Transverse colon (tissue), 4 donors: ENCODE measurements around the gene NHLRC4. TPM values are rescaled to one million over a fixed set of nuclear protein-coding genes. Genes with fewer than 3 reads are reported as not detected.
"Not testable (repeated sequence)": the region's sequence is repeated elsewhere in the genome, so short reads cannot be mapped to it uniquely, and the experiment has no call there.

Experiments used
- DNase-seq: peaks from one replicate; pipeline ENCODE4 v3.0.0-alpha.2; 2019
- H3K27ac ChIP-seq, 4 donors: fragments of 200-600 bp; sonication (generic); 2 replicates each; pipeline ENCODE4 v1.5.1; 2016 to 2018; ENCODE audit warnings: inconsistent platforms in 4 of 4
- H3K27me3 ChIP-seq: fragments of 200-600 bp; sonication (generic); 2 replicates; pipeline ENCODE4 v1.5.1; 2017; ENCODE audit warnings: inconsistent platforms
- H3K36me3 ChIP-seq, 4 donors: fragments of 200-600 bp; sonication (generic); 2 replicates each; pipeline ENCODE4 v1.5.1; 2017 to 2019; ENCODE audit warnings: inconsistent platforms in 4 of 4
- H3K4me1 ChIP-seq, 4 donors: fragments of 200-600 bp; sonication (generic); 2 replicates each; pipeline ENCODE4 v1.5.1; 2017 to 2020; ENCODE audit warnings: inconsistent platforms in 4 of 4
- H3K4me3 ChIP-seq, 4 donors: fragments of 200-600 bp; sonication (generic); 1 replicate in 1 of 4; 2 replicates in 3 of 4; pipeline versions ENCODE4 v1.5.1 to v1.6.1; 2017 to 2019; ENCODE audit warnings: inconsistent platforms in 4 of 4
- H3K9me3 ChIP-seq, 2 donors: fragments of 200-600 bp; sonication (generic); 2 replicates each; pipeline ENCODE4 v1.5.1; 2017 to 2019; ENCODE audit warnings: inconsistent platforms in 2 of 2
- CTCF ChIP-seq, 5 experiments: fragments of 200-600 bp in 3 of 5; fragments of 450-650 bp in 2 of 5; sonication (generic) in 3 of 5; IDR thresholded peaks; 1 replicate in 2 of 5; 2 replicates in 3 of 5; pipeline ENCODE4 v1.5.1; 2016 to 2017; ENCODE audit warnings: antibody characterized with exemption in 5 of 5, inconsistent platforms in 3 of 5, mild to moderate bottlenecking in 2 of 5, moderate library complexity in 1 of 5
- EP300 ChIP-seq: sonication (generic); formaldehyde crosslinking; IDR thresholded peaks from one replicate; pipeline ENCODE4 v1.6.1; 2017; ENCODE audit warnings: antibody characterized with exemption, low read depth
- POLR2A ChIP-seq: fragments of 450-650 bp; IDR thresholded peaks from one replicate; pipeline ENCODE4 v1.6.1; 2016; ENCODE audit warnings: antibody characterized with exemption, mild to moderate bottlenecking, moderate library complexity
- POLR2AphosphoS5 ChIP-seq, 3 donors: sonication (generic); formaldehyde crosslinking; IDR thresholded peaks; one replicate each; pipeline ENCODE4 v1.6.1; 2016; ENCODE audit warnings: antibody characterized with exemption in 3 of 3
- WGBS, 2 donors: methylation state at CpG; one replicate each; pipeline ENCODE4 v1.1.5; 2018; ENCODE audit warnings: low coverage in 1 of 2; 5-methylcytosine and 5-hydroxymethylcytosine counted together
- in situ Hi-C, 4 donors: fragments of 200-750 bp; cut with MboI; loops; one replicate each; pipeline versions ENCODE4 v1.15.0 to v1.15.1; 2017; ENCODE audit warnings: low sequenced_read_pairs in 3 of 4, low pct_ligation_motif_present in 1 of 4, low pct_unique_long_range_greater_than_20kb in 1 of 4
- intact Hi-C: fragments of 100-400 bp; cut with DNase I; formaldehyde crosslinking; loops from one replicate; pipeline ENCODE4 v1.15.1; 2023; ENCODE audit warnings: low total_unique reads
- total RNA-seq, 4 donors: library from RNA; depleted of rRNA; stranded (reverse); fragments of >200 nt; gene quantifications; one replicate each; pipeline ENCODE4 v1.1.0, GENCODE V29; 2016

Gene NHLRC4
- total RNA-seq, 4 donors from 2014 or later, result 0.55 to 0.75 (median 0.64) TPM; not detected in 1

GRCh38 chr16:595094-595528 lies 28.3 kb downstream of the NHLRC4 start:
- DNase-seq, result no peak
- Histone ChIP-seq H3K9me3 (no peaks in the 10 kb centered on the region), H3K4me3 (no peak overlapping the region), H3K36me3 (no peaks in the 10 kb centered on the region), H3K27ac (peak overlapping the region in 2 of 4 donors; percentile 92 to 93), H3K27me3 (no peaks in the 10 kb centered on the region), H3K4me1 (peaks cover 19 to 48% (median 41%) of the 10 kb centered on the region in 4 donors)
- in situ Hi-C loops, result no loop called here
- intact Hi-C loops, result loop anchor here (2.0 kb wide), 1 partner anchor 36 kb away; the partner anchor contains the start of gene WFIKKN1
- WGBS, 2 donors, result 88% methylated on average over 18 of the region's 18 CpGs; no CpG with 5 or more reads in 1 of the 2 donors
- TF ChIP-seq CTCF (IDR thresholded peaks at IDR 0.05), result no peak
- no peak for TF ChIP-seq POLR2AphosphoS5 (IDR thresholded peaks at IDR 0.05)

- no peak for DNase-seq
- Histone ChIP-seq H3K9me3 (no peaks in the 10 kb centered on the region), H3K4me3 (no peak overlapping the region), H3K27ac (no peak overlapping the region), H3K36me3 (no peaks in the 10 kb centered on the region), H3K4me1 (peaks cover 15 to 41% (median 36%) of the 10 kb centered on the region in 4 donors), H3K27me3 (no peaks in the 10 kb centered on the region)
- in situ Hi-C loops (no loop called here), intact Hi-C loops (loop anchor here (2.0 kb wide), 1 partner anchor 35 kb away; the partner anchor contains the start of gene WFIKKN1)
- no peak for TF ChIP-seq POLR2AphosphoS5 (IDR thresholded peaks at IDR 0.05)
- no peak for TF ChIP-seq CTCF (IDR thresholded peaks at IDR 0.05)
- TF ChIP-seq EP300, result no peak
- no peak for TF ChIP-seq POLR2A
- 87 to 93% methylated on average over 3 to 34 of the region's 34 CpGs for WGBS, 2 donors
Observed at GRCh38 chr16:595942-596735, 29.3 kb downstream of the NHLRC4 start.

- TF ChIP-seq EP300 (no peak), POLR2AphosphoS5 (IDR thresholded peaks at IDR 0.05) (no peak)
- H3K27ac ChIP-seq, result no peak overlapping the region
- H3K4me1 ChIP-seq, result peaks cover 13 to 36% (median 32%) of the 10 kb centered on the region in 4 donors
- DNase-seq, result no peak
- 92% methylated on average over 12 of the region's 12 CpGs; no CpG with 5 or more reads in 1 of the 2 donors for WGBS, 2 donors
- in situ Hi-C loops (no loop called here), intact Hi-C loops (no loop called here)
- H3K9me3 ChIP-seq, result no peaks in the 10 kb centered on the region
- H3K4me3 ChIP-seq, result no peak overlapping the region
- H3K36me3 ChIP-seq, result no peaks in the 10 kb centered on the region
- no peaks in the 10 kb centered on the region for H3K27me3 ChIP-seq
Observed at GRCh38 chr16:596736-597060, 29.9 kb downstream of the NHLRC4 start.

- 98 to 100% methylated on average over 4 to 7 of the region's 7 CpGs for WGBS, 2 donors
- not testable (repeated sequence) for H3K36me3 ChIP-seq
Observed at GRCh38 chr16:597655-598054, 30.9 kb downstream of the NHLRC4 start.

GRCh38 chr16:598823-599739 lies 32.3 kb downstream of the NHLRC4 start:
- DNase-seq, result peak; percentile 35
- intact Hi-C loops, result no loop called here
- H3K4me1 ChIP-seq, result peaks cover 3 to 13% (median 9%) of the 10 kb centered on the region in 4 donors
- no peaks in the 10 kb centered on the region for H3K9me3 ChIP-seq
- H3K36me3 ChIP-seq, result no peaks in the 10 kb centered on the region
- peak overlapping the region in 1 of 4 donors; percentile 44 for H3K27ac ChIP-seq
- whole genome bisulfite sequencing, 2 donors, result 96% methylated on average over 40 of the region's 43 CpGs; no CpG with 5 or more reads in 1 of the 2 donors
- in situ Hi-C loops, result no loop called here
- no peaks in the 10 kb centered on the region for H3K27me3 ChIP-seq
- TF ChIP-seq POLR2A (no peak), CTCF (IDR thresholded peaks at IDR 0.05) (no peak), EP300 (no peak), POLR2AphosphoS5 (IDR thresholded peaks at IDR 0.05) (no peak)
- no peak overlapping the region for H3K4me3 ChIP-seq

More at GRCh38 chr16:597655-598054, 30.9 kb downstream of the NHLRC4 start:
- H3K4me1 ChIP-seq, result peaks cover 3 to 26% (median 22%) of the 10 kb centered on the region in 4 donors
- DNase-seq, H3K9me3 ChIP-seq, in situ Hi-C loops, H3K27me3 ChIP-seq, H3K27ac ChIP-seq, H3K4me3 ChIP-seq, intact Hi-C loops: not testable (repeated sequence)
